ENCODE results near the gene INIP. TPM values are rescaled to one million over a fixed set of nuclear protein-coding genes. Genes with fewer than 3 reads are reported as not detected.

Gene INIP
- total and polyA plus RNA-seq, 9 of the 15 experiments (the other 6 are each of a cell fraction or from before 2014, with no cell fraction given), result 11.9 to 87.9 (median 37.3) TPM

DNA sequence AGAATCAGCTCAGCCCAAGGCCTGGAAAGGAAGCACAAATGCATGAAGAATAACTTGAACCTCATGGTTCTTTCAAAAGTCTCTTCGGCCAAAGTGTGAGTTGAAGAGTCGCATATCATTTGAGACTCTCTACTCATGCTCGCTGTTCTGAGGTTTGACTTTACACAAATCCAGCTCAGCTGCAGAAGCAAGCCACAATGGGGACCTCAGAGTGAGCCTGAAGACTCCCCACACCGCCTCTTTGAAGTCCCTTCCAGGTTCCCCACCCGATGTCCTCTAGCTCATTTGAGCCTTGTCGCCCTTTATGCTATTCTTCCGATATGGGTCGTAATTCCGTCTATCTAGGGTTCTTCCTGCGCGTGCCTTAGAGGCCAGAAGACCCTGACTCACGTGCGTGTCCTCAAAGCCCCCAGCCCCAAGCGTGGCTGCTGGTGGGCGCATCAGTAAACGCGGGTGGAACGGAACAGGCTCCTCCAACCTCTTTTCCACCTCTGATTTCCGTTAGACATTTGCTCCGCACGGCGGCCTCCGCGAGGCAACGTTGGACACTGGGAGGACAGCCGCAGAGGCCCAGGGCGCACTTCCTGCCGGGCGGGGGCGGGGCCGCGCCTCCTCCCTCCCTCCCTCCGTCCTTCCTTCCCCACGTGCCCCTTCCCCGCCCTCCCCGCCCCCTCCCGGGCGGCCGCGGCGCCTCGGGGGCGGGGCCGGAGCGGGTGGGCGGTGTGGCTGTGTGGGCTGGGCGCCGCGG lies 32.3 kb upstream of the INIP start, which contains the start of gene SNX30 (continued):
- TF ChIP-seq, protein P1, sequence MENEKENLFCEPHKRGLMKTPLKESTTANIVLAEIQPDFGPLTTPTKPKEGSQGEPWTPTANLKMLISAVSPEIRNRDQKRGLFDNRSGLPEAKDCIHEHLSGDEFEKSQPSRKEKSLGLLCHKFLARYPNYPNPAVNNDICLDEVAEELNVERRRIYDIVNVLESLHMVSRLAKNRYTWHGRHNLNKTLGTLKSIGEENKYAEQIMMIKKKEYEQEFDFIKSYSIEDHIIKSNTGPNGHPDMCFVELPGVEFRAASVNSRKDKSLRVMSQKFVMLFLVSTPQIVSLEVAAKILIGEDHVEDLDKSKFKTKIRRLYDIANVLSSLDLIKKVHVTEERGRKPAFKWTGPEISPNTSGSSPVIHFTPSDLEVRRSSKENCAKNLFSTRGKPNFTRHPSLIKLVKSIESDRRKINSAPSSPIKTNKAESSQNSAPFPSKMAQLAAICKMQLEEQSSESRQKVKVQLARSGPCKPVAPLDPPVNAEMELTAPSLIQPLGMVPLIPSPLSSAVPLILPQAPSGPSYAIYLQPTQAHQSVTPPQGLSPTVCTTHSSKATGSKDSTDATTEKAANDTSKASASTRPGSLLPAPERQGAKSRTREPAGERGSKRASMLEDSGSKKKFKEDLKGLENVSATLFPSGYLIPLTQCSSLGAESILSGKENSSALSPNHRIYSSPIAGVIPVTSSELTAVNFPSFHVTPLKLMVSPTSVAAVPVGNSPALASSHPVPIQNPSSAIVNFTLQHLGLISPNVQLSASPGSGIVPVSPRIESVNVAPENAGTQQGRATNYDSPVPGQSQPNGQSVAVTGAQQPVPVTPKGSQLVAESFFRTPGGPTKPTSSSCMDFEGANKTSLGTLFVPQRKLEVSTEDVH (IDR thresholded peaks at IDR 0.05; ENCODE audit: low read depth, partially characterized antibody), result peak; percentile 65
- TF ChIP-seq ZNF830 (CRISPR knock-in tag; IDR thresholded peaks at IDR 0.05) (no peak), ZKSCAN8 (CRISPR knock-in tag; IDR thresholded peaks at IDR 0.05) (no peak), POLR3A (IDR thresholded peaks at IDR 0.05; ENCODE audit: borderline replicate concordance, extremely low read depth, insufficient read depth, insufficient read length) (no peak), ARID1B (IDR thresholded peaks at IDR 0.05) (no peak; the same call in 1 of the 2 replicates), LCOR (CRISPR knock-in tag; IDR thresholded peaks at IDR 0.05) (peak; percentile 33; the same call in 1 of the 2 replicates), ZNF197 (CRISPR knock-in tag; IDR thresholded peaks at IDR 0.05; ENCODE audit: low read depth) (no peak), ZNF174 (CRISPR knock-in tag; IDR thresholded peaks at IDR 0.05) (no peak), ESRRB (CRISPR knock-in tag; IDR thresholded peaks at IDR 0.05; ENCODE audit: borderline replicate concordance) (no peak), ZNF24 (IDR thresholded peaks at IDR 0.05) (no peak), NFE2 (IDR thresholded peaks at IDR 0.05; ENCODE audit: low read depth) (no peak), VEZF1 (CRISPR knock-in tag; IDR thresholded peaks at IDR 0.05) (peak; percentile 98), TSHZ1 (CRISPR knock-in tag; IDR thresholded peaks at IDR 0.05) (no peak)
